ENCODE results near the gene ANKRD13D.

DNA sequence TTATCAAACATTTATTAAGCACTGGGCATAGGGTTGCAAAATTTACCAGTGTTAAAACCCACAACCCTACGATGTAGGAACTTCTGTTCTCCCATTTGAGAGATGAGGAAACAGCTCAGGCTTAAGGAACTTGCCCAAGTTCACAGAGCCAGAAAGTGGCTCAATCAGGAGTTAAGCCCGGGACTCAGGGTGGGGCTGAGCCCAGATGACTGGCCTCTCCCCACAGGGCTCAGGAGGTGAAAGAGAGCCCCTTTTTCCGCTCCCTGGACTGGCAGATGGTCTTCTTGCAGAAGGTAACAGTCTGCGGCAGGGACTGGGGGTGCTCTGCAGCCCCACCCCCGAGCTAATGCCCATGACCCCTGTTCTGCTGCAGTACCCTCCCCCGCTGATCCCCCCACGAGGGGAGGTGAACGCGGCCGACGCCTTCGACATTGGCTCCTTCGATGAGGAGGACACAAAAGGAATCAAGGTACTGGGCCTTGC is 5.6 kb upstream of the ANKRD13D start:
- no peak for TF ChIP-seq BRCA1 (IDR thresholded peaks at IDR 0.05; ENCODE audit: low read depth, low read length)
- TF ChIP-seq, protein P1, sequence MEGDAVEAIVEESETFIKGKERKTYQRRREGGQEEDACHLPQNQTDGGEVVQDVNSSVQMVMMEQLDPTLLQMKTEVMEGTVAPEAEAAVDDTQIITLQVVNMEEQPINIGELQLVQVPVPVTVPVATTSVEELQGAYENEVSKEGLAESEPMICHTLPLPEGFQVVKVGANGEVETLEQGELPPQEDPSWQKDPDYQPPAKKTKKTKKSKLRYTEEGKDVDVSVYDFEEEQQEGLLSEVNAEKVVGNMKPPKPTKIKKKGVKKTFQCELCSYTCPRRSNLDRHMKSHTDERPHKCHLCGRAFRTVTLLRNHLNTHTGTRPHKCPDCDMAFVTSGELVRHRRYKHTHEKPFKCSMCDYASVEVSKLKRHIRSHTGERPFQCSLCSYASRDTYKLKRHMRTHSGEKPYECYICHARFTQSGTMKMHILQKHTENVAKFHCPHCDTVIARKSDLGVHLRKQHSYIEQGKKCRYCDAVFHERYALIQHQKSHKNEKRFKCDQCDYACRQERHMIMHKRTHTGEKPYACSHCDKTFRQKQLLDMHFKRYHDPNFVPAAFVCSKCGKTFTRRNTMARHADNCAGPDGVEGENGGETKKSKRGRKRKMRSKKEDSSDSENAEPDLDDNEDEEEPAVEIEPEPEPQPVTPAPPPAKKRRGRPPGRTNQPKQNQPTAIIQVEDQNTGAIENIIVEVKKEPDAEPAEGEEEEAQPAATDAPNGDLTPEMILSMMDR (IDR thresholded peaks at IDR 0.05; ENCODE audit: control extremely low read depth in 1 of 3, insufficient read depth in 1 of 3, low read depth in 1 of 3, low read length in 3 of 3) = no peak
- TF ChIP-seq TBP (IDR thresholded peaks at IDR 0.05; ENCODE audit: low read depth, low read length) = no peak
- no peak for TF ChIP-seq JUND (IDR thresholded peaks at IDR 0.05; ENCODE audit: low read length)
- TF ChIP-seq POLR2A (IDR thresholded peaks at IDR 0.05; ENCODE audit: control extremely low read depth in 1 of 2, low read depth in 2 of 2, low read length in 2 of 2) = no peak
- TF ChIP-seq POLR2AphosphoS5 (IDR thresholded peaks at IDR 0.05; ENCODE audit: low read depth, low read length) = no peak
- TF ChIP-seq EZH2 (IDR thresholded peaks at IDR 0.05; ENCODE audit: low read depth, low read length, severe bottlenecking) = no peak
- TF ChIP-seq EGR1 (IDR thresholded peaks at IDR 0.05; ENCODE audit: borderline replicate concordance, low read depth, low read length) = no peak
- TF ChIP-seq, protein P2, sequence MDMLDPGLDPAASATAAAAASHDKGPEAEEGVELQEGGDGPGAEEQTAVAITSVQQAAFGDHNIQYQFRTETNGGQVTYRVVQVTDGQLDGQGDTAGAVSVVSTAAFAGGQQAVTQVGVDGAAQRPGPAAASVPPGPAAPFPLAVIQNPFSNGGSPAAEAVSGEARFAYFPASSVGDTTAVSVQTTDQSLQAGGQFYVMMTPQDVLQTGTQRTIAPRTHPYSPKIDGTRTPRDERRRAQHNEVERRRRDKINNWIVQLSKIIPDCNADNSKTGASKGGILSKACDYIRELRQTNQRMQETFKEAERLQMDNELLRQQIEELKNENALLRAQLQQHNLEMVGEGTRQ (IDR thresholded peaks at IDR 0.05; ENCODE audit: low read length) = no peak
- no peak for TF ChIP-seq GABPA (IDR thresholded peaks at IDR 0.05; ENCODE audit: borderline replicate concordance, insufficient read depth, low read length)
- TF ChIP-seq RFX5 (IDR thresholded peaks at IDR 0.05; ENCODE audit: borderline replicate concordance, low read depth, low read length) = no peak
- TF ChIP-seq SUZ12 (IDR thresholded peaks at IDR 0.05; ENCODE audit: low read length) = no peak
- TF ChIP-seq, protein P3, sequence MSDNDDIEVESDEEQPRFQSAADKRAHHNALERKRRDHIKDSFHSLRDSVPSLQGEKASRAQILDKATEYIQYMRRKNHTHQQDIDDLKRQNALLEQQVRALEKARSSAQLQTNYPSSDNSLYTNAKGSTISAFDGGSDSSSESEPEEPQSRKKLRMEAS (IDR thresholded peaks at IDR 0.05) = no peak
